ENCODE data around the gene PLEKHA5. TPM values are rescaled to one million over a fixed set of nuclear protein-coding genes. Genes with fewer than 3 reads are reported as not detected.

Gene PLEKHA5
- polyA plus RNA-seq, 1 donor (not counting 4 experiments of a cell fraction or from before 2014, with no cell fraction given) = 21.7 TPM

DNA sequence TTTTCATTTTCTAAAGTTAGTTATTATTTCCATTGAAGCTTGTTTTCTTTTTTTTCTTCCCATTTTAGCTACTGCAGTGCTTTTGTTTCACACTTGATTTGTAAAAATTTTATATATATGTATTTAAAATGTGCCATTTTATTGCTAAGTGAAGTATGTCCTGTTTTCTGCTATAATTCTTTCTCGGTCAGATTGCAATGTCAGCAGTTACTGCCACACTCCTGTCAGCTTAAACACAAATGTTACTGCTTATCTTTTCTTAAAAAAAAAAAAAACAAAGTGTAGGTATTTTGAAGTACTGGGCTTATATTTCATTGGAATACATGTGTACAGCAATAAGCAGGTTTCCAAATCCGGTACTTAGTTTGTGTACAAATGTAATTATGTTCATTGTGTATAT, 246.4 kb downstream of the PLEKHA5 start:
- dilution Hi-C loops (cut with MboI; ENCODE audit: extremely low pct_ligation_motif_present, low sequenced_read_pairs) = no loop called here
- Histone ChIP-seq H3K9me1 (ENCODE audit: control insufficient read depth, extremely low read depth, insufficient read depth, low read length) (no peaks in the 10 kb centered on the region), H3K36me3 (ENCODE audit: control insufficient read depth in 2 of 2, extremely low read depth in 1 of 2, insufficient read depth in 2 of 2, low read length in 2 of 2) (peaks cover 0 to 9% of the 10 kb centered on the region in 2 experiments), H3K27me3 (ENCODE audit: control insufficient read depth, extremely low read depth, insufficient read depth, low read length) (no peaks in the 10 kb centered on the region), H4K20me1 (ENCODE audit: control insufficient read depth, extremely low read depth, insufficient read depth, low read length) (no peaks in the 10 kb centered on the region), H3K4me2 (ENCODE audit: control insufficient read depth, extremely low read depth, insufficient read depth, low read depth, low read length) (no peak overlapping the region), H3K4me1 (ENCODE audit: control insufficient read depth, extremely low read depth, insufficient read depth, low read length) (no peaks in the 10 kb centered on the region), H3K9ac (ENCODE audit: control insufficient read depth, extremely low read depth, insufficient read depth, low read length) (no peak overlapping the region), H3K4me3 (ENCODE audit: control insufficient read depth in 2 of 3, extremely low read depth in 1 of 3, insufficient read depth in 2 of 3, low read depth in 1 of 3, low read length in 3 of 3) (no peak overlapping the region), H3K79me2 (ENCODE audit: control insufficient read depth, insufficient read depth, low read length) (no peaks in the 10 kb centered on the region), H3K27ac (ENCODE audit: control insufficient read depth, insufficient read depth, low read length) (no peak overlapping the region), H2AFZ (ENCODE audit: control insufficient read depth, low read length) (no peak overlapping the region), H3K9me3 (ENCODE audit: control insufficient read depth, low read depth, low read length) (no peaks in the 10 kb centered on the region)
- no peak for DNase-seq (ENCODE audit: low read depth, low spot score)
- no peak for FAIRE-seq
- TF ChIP-seq, protein P1, sequence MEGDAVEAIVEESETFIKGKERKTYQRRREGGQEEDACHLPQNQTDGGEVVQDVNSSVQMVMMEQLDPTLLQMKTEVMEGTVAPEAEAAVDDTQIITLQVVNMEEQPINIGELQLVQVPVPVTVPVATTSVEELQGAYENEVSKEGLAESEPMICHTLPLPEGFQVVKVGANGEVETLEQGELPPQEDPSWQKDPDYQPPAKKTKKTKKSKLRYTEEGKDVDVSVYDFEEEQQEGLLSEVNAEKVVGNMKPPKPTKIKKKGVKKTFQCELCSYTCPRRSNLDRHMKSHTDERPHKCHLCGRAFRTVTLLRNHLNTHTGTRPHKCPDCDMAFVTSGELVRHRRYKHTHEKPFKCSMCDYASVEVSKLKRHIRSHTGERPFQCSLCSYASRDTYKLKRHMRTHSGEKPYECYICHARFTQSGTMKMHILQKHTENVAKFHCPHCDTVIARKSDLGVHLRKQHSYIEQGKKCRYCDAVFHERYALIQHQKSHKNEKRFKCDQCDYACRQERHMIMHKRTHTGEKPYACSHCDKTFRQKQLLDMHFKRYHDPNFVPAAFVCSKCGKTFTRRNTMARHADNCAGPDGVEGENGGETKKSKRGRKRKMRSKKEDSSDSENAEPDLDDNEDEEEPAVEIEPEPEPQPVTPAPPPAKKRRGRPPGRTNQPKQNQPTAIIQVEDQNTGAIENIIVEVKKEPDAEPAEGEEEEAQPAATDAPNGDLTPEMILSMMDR (optimal IDR thresholded peaks at IDR 0.05 in 1 of 3, IDR thresholded peaks at IDR 0.05 in 1 of 3, conservative IDR thresholded peaks at IDR 0.05 in 1 of 3; ENCODE audit: extremely low read depth in 1 of 3, insufficient read depth in 2 of 3, low read length in 3 of 3) = no peak
- no peak for TF ChIP-seq EZH2 (IDR thresholded peaks at IDR 0.05; ENCODE audit: low read length)

DNA sequence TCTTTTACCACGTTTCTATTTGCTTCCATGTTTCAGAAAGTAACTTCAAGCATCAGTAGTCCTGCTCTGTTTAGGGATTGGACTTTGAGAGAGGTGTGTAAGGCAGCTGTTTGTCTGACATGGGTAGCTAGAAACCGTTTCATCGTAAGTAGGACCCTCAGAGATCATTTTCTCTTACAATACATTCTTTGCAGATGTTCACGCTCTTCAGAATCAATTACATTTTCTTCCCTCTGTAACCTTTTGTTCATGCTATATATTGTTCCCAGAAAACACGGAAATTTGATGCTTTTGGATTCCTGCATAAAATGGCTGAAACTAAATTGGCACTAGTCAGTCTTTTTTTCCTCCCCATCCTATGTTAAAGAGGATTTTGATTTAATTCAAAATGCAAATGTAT, 247.2 kb downstream of the PLEKHA5 start:
- no peak for FAIRE-seq
- H4K20me1 ChIP-seq (ENCODE audit: control insufficient read depth, extremely low read depth, insufficient read depth, low read length) = no peaks in the 10 kb centered on the region
- no peaks in the 10 kb centered on the region for H3K9me3 ChIP-seq (ENCODE audit: control insufficient read depth, low read depth, low read length)
- no peak overlapping the region for H3K27ac ChIP-seq (ENCODE audit: control insufficient read depth, insufficient read depth, low read length)
- no peak overlapping the region for H3K4me3 ChIP-seq (ENCODE audit: control insufficient read depth in 2 of 3, extremely low read depth in 1 of 3, insufficient read depth in 2 of 3, low read depth in 1 of 3, low read length in 3 of 3)
- dilution Hi-C loops (cut with MboI; ENCODE audit: extremely low pct_ligation_motif_present, low sequenced_read_pairs) = no loop called here
- H3K79me2 ChIP-seq (ENCODE audit: control insufficient read depth, insufficient read depth, low read length) = no peaks in the 10 kb centered on the region
- H2AFZ ChIP-seq (ENCODE audit: control insufficient read depth, low read length) = no peak overlapping the region
- H3K4me1 ChIP-seq (ENCODE audit: control insufficient read depth, extremely low read depth, insufficient read depth, low read length) = peaks cover 4% of the 10 kb centered on the region
- no peak overlapping the region for H3K4me2 ChIP-seq (ENCODE audit: control insufficient read depth, extremely low read depth, insufficient read depth, low read depth, low read length)
- no peak for TF ChIP-seq EZH2 (IDR thresholded peaks at IDR 0.05; ENCODE audit: low read length)
- TF ChIP-seq, protein P1 (optimal IDR thresholded peaks at IDR 0.05 in 1 of 3, IDR thresholded peaks at IDR 0.05 in 1 of 3, conservative IDR thresholded peaks at IDR 0.05 in 1 of 3; ENCODE audit: extremely low read depth in 1 of 3, insufficient read depth in 2 of 3, low read length in 3 of 3) = no peak
- H3K36me3 ChIP-seq (ENCODE audit: control insufficient read depth in 2 of 2, extremely low read depth in 1 of 2, insufficient read depth in 2 of 2, low read length in 2 of 2) = peaks cover 0 to 5% of the 10 kb centered on the region in 2 experiments
- DNase-seq (ENCODE audit: low read depth, low spot score) = no peak
- H3K27me3 ChIP-seq (ENCODE audit: control insufficient read depth, extremely low read depth, insufficient read depth, low read length) = no peaks in the 10 kb centered on the region
- H3K9me1 ChIP-seq (ENCODE audit: control insufficient read depth, extremely low read depth, insufficient read depth, low read length) = no peaks in the 10 kb centered on the region
- no peak overlapping the region for H3K9ac ChIP-seq (ENCODE audit: control insufficient read depth, extremely low read depth, insufficient read depth, low read length)

Data from keratinocyte (primary cell).